Measurements from ENCODE around the gene MSANTD4. TPM values are rescaled to one million over a fixed set of nuclear protein-coding genes. Genes with fewer than 3 reads are reported as not detected.

The MSANTD4 gene
- total RNA-seq, 4 donors from 2014 or later, result 2.2 to 13.3 (median 10.2) TPM

DNA sequence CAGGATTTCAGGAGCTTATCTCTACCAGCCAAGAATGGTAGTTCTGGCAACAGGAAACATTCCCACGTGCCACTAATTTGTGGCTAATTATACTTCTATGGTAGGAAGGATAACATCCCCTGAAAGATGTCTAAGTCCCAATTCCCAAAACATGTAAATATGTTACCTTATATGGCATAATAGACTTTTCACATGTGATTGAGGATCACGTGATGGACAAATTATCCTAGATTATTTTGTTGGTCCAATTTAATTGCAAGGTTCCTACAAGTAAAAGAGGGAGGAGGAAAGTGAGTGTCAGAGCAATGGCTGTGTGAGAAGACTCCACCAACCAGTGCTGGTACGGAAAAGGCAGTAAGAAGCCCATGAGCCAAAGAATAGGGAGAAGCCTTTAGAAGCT lies 9.9 kb upstream of the MSANTD4 start:
- no peaks in the 10 kb centered on the region for H3K36me3 ChIP-seq
- no peaks in the 10 kb centered on the region for H3K4me1 ChIP-seq
- TF ChIP-seq EP300 (IDR thresholded peaks at IDR 0.05; ENCODE audit: low read depth) (no peak), POLR2A (IDR thresholded peaks at IDR 0.05) (no peak), POLR2AphosphoS5 (IDR thresholded peaks at IDR 0.05) (no peak)
- TF ChIP-seq, protein P1, sequence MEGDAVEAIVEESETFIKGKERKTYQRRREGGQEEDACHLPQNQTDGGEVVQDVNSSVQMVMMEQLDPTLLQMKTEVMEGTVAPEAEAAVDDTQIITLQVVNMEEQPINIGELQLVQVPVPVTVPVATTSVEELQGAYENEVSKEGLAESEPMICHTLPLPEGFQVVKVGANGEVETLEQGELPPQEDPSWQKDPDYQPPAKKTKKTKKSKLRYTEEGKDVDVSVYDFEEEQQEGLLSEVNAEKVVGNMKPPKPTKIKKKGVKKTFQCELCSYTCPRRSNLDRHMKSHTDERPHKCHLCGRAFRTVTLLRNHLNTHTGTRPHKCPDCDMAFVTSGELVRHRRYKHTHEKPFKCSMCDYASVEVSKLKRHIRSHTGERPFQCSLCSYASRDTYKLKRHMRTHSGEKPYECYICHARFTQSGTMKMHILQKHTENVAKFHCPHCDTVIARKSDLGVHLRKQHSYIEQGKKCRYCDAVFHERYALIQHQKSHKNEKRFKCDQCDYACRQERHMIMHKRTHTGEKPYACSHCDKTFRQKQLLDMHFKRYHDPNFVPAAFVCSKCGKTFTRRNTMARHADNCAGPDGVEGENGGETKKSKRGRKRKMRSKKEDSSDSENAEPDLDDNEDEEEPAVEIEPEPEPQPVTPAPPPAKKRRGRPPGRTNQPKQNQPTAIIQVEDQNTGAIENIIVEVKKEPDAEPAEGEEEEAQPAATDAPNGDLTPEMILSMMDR (IDR thresholded peaks at IDR 0.05), result no peak
- in situ Hi-C loops (cut with MboI; ENCODE audit: low pct_ligation_motif_present in 1 of 4, low pct_unique_long_range_greater_than_20kb in 1 of 4, low sequenced_read_pairs in 3 of 4), result no loop called here
- no peak overlapping the region for H3K27ac ChIP-seq
- WGBS, 2 donors (ENCODE audit: low coverage in 1 of 2), result 76 to 78% methylated on average over 2 to 3 of the region's 3 CpGs
- no peak overlapping the region for H3K4me3 ChIP-seq
- H3K27me3 ChIP-seq, result peaks cover 7% of the 10 kb centered on the region
- DNase-seq, result no peak
- no peaks in the 10 kb centered on the region for H3K9me3 ChIP-seq
- intact Hi-C loops (cut with DNase I; ENCODE audit: low total_unique reads), result no loop called here

GRCh38 chr11:106031202-106031810 lies 9.3 kb upstream of the MSANTD4 start:
- Histone ChIP-seq H3K4me3 (no peak overlapping the region), H3K27ac (no peak overlapping the region), H3K36me3 (no peaks in the 10 kb centered on the region)

GRCh38 chr11:106030609-106031008 lies 8.6 kb upstream of the MSANTD4 start:
- intact Hi-C loops (cut with DNase I; ENCODE audit: low total_unique reads), result no loop called here
- Histone ChIP-seq H3K27ac (no peak overlapping the region), H3K9me3 (no peaks in the 10 kb centered on the region), H3K27me3 (peaks cover 7% of the 10 kb centered on the region), H3K4me1 (no peaks in the 10 kb centered on the region), H3K4me3 (no peak overlapping the region), H3K36me3 (no peaks in the 10 kb centered on the region)
- 60 to 68% methylated on average over 4 of the region's 4 CpGs for WGBS, 2 donors (ENCODE audit: low coverage in 1 of 2)
- DNase-seq, result no peak
- TF ChIP-seq EP300 (IDR thresholded peaks at IDR 0.05; ENCODE audit: low read depth) (no peak), POLR2AphosphoS5 (IDR thresholded peaks at IDR 0.05) (no peak), POLR2A (IDR thresholded peaks at IDR 0.05) (no peak)
- TF ChIP-seq, protein P1 (IDR thresholded peaks at IDR 0.05), result no peak
- in situ Hi-C loops (cut with MboI; ENCODE audit: low pct_ligation_motif_present in 1 of 4, low pct_unique_long_range_greater_than_20kb in 1 of 4, low sequenced_read_pairs in 3 of 4), result no loop called here

More at GRCh38 chr11:106031202-106031810, 9.3 kb upstream of the MSANTD4 start:
- H3K27me3 ChIP-seq, result peaks cover 7% of the 10 kb centered on the region
- in situ Hi-C loops (cut with MboI; ENCODE audit: low pct_ligation_motif_present in 1 of 4, low pct_unique_long_range_greater_than_20kb in 1 of 4, low sequenced_read_pairs in 3 of 4) (no loop called here), intact Hi-C loops (cut with DNase I; ENCODE audit: low total_unique reads) (no loop called here)
- H3K9me3 ChIP-seq, result no peaks in the 10 kb centered on the region
- 56 to 78% methylated on average over 1 to 2 of the region's 2 CpGs for WGBS, 2 donors (ENCODE audit: low coverage in 1 of 2)
- DNase-seq, result no peak
- TF ChIP-seq POLR2AphosphoS5 (IDR thresholded peaks at IDR 0.05) (no peak), EP300 (IDR thresholded peaks at IDR 0.05; ENCODE audit: low read depth) (no peak), POLR2A (IDR thresholded peaks at IDR 0.05) (no peak)
- TF ChIP-seq, protein P1 (IDR thresholded peaks at IDR 0.05), result no peak
- no peaks in the 10 kb centered on the region for H3K4me1 ChIP-seq

DNA sequence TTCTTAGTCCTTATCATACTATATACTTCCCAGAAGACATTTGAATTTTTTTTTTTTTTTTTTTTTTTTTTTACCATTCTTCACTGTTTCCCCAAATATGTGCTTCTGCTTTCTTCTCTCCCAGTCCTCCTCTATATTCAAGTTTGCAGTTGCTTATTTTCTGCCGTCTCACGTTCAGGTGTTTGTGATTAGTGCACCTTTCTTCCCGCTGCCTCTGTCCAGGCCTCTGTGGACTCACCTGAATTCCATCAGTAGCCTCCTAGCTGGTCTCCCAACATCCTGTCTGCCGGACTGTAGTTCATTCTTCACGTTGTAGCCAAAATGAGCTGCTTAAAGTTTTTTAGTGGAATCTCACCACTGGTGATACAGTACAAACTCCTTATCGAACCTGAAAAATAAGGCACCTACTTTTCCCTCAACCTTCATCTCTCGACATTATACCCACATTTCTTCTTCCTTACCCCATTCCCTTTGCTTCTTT lies 795 bp upstream of the MSANTD4 start:
- no peaks in the 10 kb centered on the region for H3K36me3 ChIP-seq
- no peaks in the 10 kb centered on the region for H3K27me3 ChIP-seq
- peak overlapping the region in 3 of 4 donors; percentile 57 to 95 (median 82) for H3K4me3 ChIP-seq
- H3K4me1 ChIP-seq, result peaks cover 0 to 29% (median 3%) of the 10 kb centered on the region in 4 donors
- in situ Hi-C loops (cut with MboI; ENCODE audit: low pct_ligation_motif_present in 1 of 4, low pct_unique_long_range_greater_than_20kb in 1 of 4, low sequenced_read_pairs in 3 of 4), result no loop called here
- H3K27ac ChIP-seq, result peak overlapping the region; percentile 82 to 86 (median 83)
- no peaks in the 10 kb centered on the region for H3K9me3 ChIP-seq
- no peak for DNase-seq
- TF ChIP-seq EP300 (IDR thresholded peaks at IDR 0.05; ENCODE audit: low read depth), result no peak
- no peak for TF ChIP-seq POLR2AphosphoS5 (IDR thresholded peaks at IDR 0.05)
- no peak for TF ChIP-seq POLR2A (IDR thresholded peaks at IDR 0.05)
- TF ChIP-seq, protein P1 (IDR thresholded peaks at IDR 0.05), result no peak
- 95 to 100% methylated on average over 2 to 7 of the region's 7 CpGs for WGBS, 2 donors (ENCODE audit: low coverage in 1 of 2)
- intact Hi-C loops (cut with DNase I; ENCODE audit: low total_unique reads), result no loop called here

Measured in transverse colon (tissue), 4 donors.